ENCODE results near the gene C1orf216.
"Not testable (repeated sequence)": the region's sequence is repeated elsewhere in the genome, so short reads cannot be mapped to it uniquely, and the experiment has no call there.

C1orf216 gene

GRCh38 chr1:35706846-35707600 is 11.7 kb downstream of the C1orf216 start:
- DNase-seq (ENCODE audit: low read depth): no peak

- no peak for DNase-seq (ENCODE audit: low read depth)
These were observed 16.2 kb downstream of the C1orf216 start for GRCh38 chr1:35702508-35702907.

GRCh38 chr1:35699152-35699551 is 19.5 kb downstream of the C1orf216 start:
- not testable (repeated sequence) for DNase-seq (ENCODE audit: low read depth)

- no peak for DNase-seq (ENCODE audit: low read depth)
These were observed 26.4 kb downstream of the C1orf216 start for GRCh38 chr1:35692317-35692716.

- DNase-seq (ENCODE audit: low read depth): no peak
These were observed 27.0 kb downstream of the C1orf216 start for GRCh38 chr1:35691571-35692220.

- no peak for DNase-seq (ENCODE audit: low read depth)
These were observed 27.6 kb downstream of the C1orf216 start for GRCh38 chr1:35691080-35691479.

- DNase-seq (ENCODE audit: low read depth): not testable (repeated sequence)
These were observed 28.6 kb downstream of the C1orf216 start for GRCh38 chr1:35690103-35690502.

- DNase-seq (ENCODE audit: low read depth): no peak
These were observed 30.5 kb downstream of the C1orf216 start for GRCh38 chr1:35688161-35688560.

GRCh38 chr1:35683012-35683411 is 35.7 kb downstream of the C1orf216 start:
- no peak for DNase-seq (ENCODE audit: low read depth)

- DNase-seq (ENCODE audit: low read depth): no peak
These were observed 38.4 kb downstream of the C1orf216 start for GRCh38 chr1:35680271-35680670.

- no peak for DNase-seq (ENCODE audit: low read depth)
These were observed 42.9 kb downstream of the C1orf216 start for GRCh38 chr1:35675773-35676172.

GRCh38 chr1:35674111-35674510 is 44.6 kb downstream of the C1orf216 start:
- no peak for DNase-seq (ENCODE audit: low read depth)

- no peak for DNase-seq (ENCODE audit: low read depth)
These were observed 46.6 kb downstream of the C1orf216 start for GRCh38 chr1:35672116-35672515.

- no peak for DNase-seq (ENCODE audit: low read depth)
These were observed 50.2 kb downstream of the C1orf216 start for GRCh38 chr1:35668506-35668905.

- no peak for DNase-seq (ENCODE audit: low read depth)
These were observed 51.8 kb downstream of the C1orf216 start for GRCh38 chr1:35666916-35667315.

GRCh38 chr1:35666216-35666615 is 52.5 kb downstream of the C1orf216 start:
- no peak for DNase-seq (ENCODE audit: low read depth)
